Left renal pelvis (tissue), 4 donors: ENCODE measurements around the gene LMTK2. TPM values are rescaled to one million over a fixed set of nuclear protein-coding genes. Genes with fewer than 3 reads are reported as not detected.
"Not testable (repeated sequence)": the region's sequence is repeated elsewhere in the genome, so short reads cannot be mapped to it uniquely, and the experiment has no call there.

Experiments
- DNase-seq, 4 donors: peaks; one replicate each; pipeline ENCODE4 v3.0.0-alpha.2; 2013; ENCODE audit warnings: low read depth in 4 of 4, low spot score in 3 of 4
- polyA plus RNA-seq, 4 donors: library from polyadenylated mRNA; unstranded; fragments of 120-200 nt; gene quantifications; one replicate each; pipeline ENCODE4 v1.2.1, GENCODE V29; 2013; ENCODE audit not compliant: insufficient read length in 4 of 4

LMTK2 gene
- polyA plus RNA-seq, 4 donors = 8.4 to 15.3 (median 13.4) TPM

- no peak for DNase-seq
Measured at GRCh38 chr7:98215561-98216495, 109.2 kb downstream of the LMTK2 start.

GRCh38 chr7:98216941-98217622 is 110.4 kb downstream of the LMTK2 start:
- DNase-seq = no peak

- no peak for DNase-seq
Measured at GRCh38 chr7:98217623-98218582, 111.2 kb downstream of the LMTK2 start.

GRCh38 chr7:98219382-98219781 is 112.7 kb downstream of the LMTK2 start:
- DNase-seq = not testable (repeated sequence)

GRCh38 chr7:98221611-98222532 is 115.2 kb downstream of the LMTK2 start:
- DNase-seq = no peak

GRCh38 chr7:98222533-98223195 is 116.0 kb downstream of the LMTK2 start:
- DNase-seq = no peak

DNA sequence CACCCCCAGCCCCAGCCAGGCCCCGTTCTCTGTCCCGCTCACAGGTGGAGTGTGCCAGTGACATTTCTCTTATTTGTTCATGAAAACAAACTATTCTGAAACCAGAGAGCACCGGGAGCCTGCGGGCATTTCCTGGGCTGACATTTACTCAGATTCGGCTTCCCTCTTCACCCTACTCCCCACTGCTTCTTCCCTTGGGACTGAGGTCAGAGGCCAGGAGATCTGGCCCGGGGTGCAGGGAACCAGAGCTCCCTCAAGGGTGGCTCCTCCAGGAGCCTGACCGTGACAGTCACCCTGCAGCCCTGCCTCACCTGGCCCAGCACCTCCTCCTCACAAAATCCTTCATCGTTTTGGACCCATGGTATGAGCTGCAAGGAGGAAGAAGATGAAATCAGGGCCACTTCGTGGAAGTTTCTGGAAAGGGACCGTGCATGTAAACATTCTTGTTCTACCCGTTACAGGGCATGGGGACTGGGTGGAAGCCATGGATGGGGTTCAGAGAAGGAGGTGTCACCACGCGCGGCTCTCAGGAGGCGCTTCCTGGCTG is 116.8 kb downstream of the LMTK2 start:
- no peak for DNase-seq

DNA sequence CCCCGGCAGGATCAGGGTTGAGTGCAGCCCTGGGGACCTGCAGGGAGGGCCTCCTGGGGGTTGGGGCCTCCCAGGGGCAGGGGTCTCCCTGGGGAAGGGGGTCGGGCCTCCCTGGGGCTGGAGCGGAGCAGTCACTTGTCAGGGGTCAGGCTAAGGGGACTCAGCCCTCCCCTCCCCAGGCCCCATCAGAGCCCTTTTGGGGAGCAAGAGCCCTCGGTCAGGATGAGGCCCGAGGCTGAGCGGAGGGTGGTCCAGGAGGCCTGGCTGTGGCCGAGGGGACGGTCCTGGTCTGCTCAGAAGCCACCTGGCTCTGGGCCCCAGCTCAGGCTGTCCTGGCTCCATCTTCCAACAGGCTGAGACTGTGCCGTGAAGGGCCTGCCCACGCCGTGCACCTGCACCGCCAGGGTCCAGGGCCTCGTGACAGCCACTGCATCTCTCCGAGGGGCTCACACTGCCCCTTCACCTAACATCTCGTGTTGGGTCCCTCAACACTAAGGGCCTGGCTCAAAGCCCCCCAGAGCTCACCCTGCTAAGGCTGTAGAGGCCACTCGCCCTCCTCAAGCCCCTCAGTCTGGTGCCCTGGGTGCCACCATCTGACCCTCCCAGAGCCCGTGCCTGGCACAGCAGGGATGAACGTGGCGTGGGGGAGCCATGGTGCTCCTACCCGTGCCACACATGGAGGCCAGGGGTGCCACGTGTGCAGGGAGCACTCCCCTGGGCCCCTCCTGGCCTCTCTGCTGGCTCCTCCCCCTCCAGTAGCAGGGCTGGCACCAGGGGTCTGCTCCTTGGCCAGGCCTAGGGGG is 117.4 kb downstream of the LMTK2 start:
- DNase-seq = no peak

DNA sequence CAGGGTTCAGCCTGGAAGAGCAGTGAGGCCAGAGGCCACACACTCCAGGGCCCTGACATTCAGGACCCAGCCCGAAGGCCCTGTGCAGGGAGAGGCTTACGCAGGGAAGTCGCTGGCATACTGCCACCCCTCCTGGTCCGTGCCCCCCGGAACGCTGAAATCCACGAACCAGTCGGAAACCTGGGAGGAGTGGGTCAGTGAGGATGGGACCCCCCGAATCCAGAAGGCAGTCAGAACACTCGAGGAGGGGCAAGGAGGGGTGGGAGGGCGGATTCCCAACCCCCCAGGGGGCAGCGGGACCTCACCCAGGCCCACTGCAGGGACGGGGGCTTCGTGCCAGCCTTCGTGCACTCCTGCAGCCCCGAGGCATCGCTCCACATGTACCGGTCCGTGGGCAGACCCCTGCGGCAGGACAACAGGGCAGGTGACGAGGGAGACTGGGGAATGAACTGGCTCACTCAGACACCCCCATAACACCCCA is 118.1 kb downstream of the LMTK2 start:
- no peak for DNase-seq

GRCh38 chr7:98225913-98226614 is 119.4 kb downstream of the LMTK2 start:
- DNase-seq = no peak

- DNase-seq = no peak
Measured at GRCh38 chr7:98227939-98228338, 121.3 kb downstream of the LMTK2 start.

GRCh38 chr7:98228801-98229200 is 122.1 kb downstream of the LMTK2 start:
- no peak for DNase-seq

DNA sequence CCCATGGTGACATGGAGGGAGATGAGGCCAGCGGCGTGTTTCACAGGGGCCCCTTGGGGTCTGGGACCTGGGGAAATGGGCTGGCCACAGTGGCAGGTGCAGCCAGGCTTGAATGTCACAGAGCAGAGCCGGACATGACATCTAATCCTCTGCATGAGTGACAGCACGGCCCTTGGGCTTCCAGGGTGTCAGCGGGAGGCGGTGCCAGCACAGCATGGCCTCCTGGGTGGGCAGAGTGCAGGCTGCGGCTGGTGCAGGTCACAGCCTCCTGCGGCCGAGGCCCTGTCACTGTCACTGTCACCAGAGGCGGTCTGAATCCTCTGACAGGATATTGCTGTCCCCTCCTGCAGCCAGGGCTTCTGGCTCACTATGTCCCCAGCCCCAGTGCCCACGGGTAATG is 122.8 kb downstream of the LMTK2 start:
- no peak for DNase-seq

DNA sequence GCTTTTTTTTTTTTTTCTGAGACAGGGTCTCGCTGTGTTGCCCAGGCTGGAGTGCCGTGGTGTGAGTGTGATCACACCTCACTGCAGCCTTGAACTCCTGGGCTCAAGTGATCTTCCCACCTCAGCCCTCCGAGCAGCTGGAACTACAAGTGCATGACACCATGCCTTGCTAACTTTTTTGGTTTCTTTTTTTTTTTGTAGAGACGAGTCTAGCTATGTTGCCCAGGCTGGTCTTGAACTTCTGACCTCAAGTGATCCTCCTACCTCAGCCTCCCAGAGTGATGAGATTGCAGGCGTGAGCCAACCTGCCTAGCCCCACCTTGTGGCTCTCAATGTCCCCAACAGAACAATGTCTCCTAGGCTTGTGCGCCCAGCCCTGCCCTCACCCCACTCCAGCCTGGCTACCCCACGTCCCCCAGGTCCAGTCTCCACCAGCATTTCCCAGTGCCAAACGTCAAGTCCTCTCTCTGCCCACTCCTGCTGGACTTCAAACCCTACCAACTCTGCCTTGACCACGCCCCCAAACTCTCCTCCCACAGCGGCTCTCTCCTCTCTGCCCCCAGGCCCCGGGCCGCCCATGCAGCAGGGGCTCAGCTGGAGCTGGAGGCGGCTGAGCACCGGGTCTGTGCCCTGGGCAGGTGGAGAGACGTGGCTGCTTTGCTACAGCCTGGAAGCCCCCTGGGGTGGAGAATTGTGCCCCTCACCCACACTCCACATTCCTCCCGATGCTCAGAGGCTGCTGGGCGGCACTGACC is 123.5 kb downstream of the LMTK2 start:
- no peak for DNase-seq

- DNase-seq = no peak
Measured at GRCh38 chr7:98230746-98231471, 124.2 kb downstream of the LMTK2 start.
